Measurements from ENCODE around the gene CCNJL. TPM values are rescaled to one million over a fixed set of nuclear protein-coding genes. Genes with fewer than 3 reads are reported as not detected.

CCNJL gene
- total RNA-seq, result under 1 TPM in 2 of 4 donors, not detected in 2; 0.15 to 0.18 TPM

GRCh38 chr5:160312134-160312959 is at the start of gene CCNJL:
Gene CCNJL, minus strand, starts transcription at chr5:160312564. Its CDS starts 641 bp downstream, at chr5:160311923.
- in situ Hi-C loops (cut with MboI; ENCODE audit: low sequenced_read_pairs in 4 of 4) (no loop called here), intact Hi-C loops (cut with DNase I; ENCODE audit: low total_unique reads) (no loop called here)
- peak within 1 kb of the TSS; percentile 52 to 60 (median 59) for H3K4me3 ChIP-seq
- H3K4me1 ChIP-seq, result peaks cover 0 to 5% of the 10 kb centered on the region in 2 donors
- no peak for ATAC-seq
- peaks cover 23 to 29% (median 24%) of the 10 kb centered on the region in 3 donors for H3K27me3 ChIP-seq
- TF ChIP-seq CTCF (IDR thresholded peaks at IDR 0.05 in 4 of 5, conservative IDR thresholded peaks at IDR 0.05 in 1 of 5), result no peak
- no peak for TF ChIP-seq POLR2A (IDR thresholded peaks at IDR 0.05)
- no peak for DNase-seq
- H3K9me3 ChIP-seq, result no peaks in the 10 kb centered on the region
- no peak within 1 kb of the TSS for H3K27ac ChIP-seq
- no peaks in the 10 kb centered on the region for H3K36me3 ChIP-seq

GRCh38 chr5:160361624-160362228 is 49.4 kb upstream of the CCNJL start:
- Histone ChIP-seq H3K4me1 (peaks cover 28 to 29% of the 10 kb centered on the region in 2 donors), H3K9me3 (no peaks in the 10 kb centered on the region), H3K36me3 (no peaks in the 10 kb centered on the region), H3K27ac (peak overlapping the region in 1 of 4 donors; percentile 64), H3K27me3 (no peaks in the 10 kb centered on the region), H3K4me3 (no peak overlapping the region)
- intact Hi-C loops (cut with DNase I; ENCODE audit: low total_unique reads) (no loop called here), in situ Hi-C loops (cut with MboI; ENCODE audit: low sequenced_read_pairs in 4 of 4) (no loop called here)
- ATAC-seq (no peak), DNase-seq (no peak)
- no peak for TF ChIP-seq POLR2A (IDR thresholded peaks at IDR 0.05)
- no peak for TF ChIP-seq CTCF (IDR thresholded peaks at IDR 0.05 in 4 of 5, conservative IDR thresholded peaks at IDR 0.05 in 1 of 5)

- Histone ChIP-seq H3K27me3 (no peaks in the 10 kb centered on the region), H3K4me1 (peaks cover 30 to 33% of the 10 kb centered on the region in 2 donors), H3K9me3 (no peaks in the 10 kb centered on the region), H3K27ac (no peak overlapping the region), H3K36me3 (no peaks in the 10 kb centered on the region), H3K4me3 (no peak overlapping the region)
- DNase-seq, result no peak
- TF ChIP-seq CTCF (IDR thresholded peaks at IDR 0.05 in 4 of 5, conservative IDR thresholded peaks at IDR 0.05 in 1 of 5), result no peak
- no peak for TF ChIP-seq POLR2A (IDR thresholded peaks at IDR 0.05)
- intact Hi-C loops (cut with DNase I; ENCODE audit: low total_unique reads), result no loop called here
- no peak for ATAC-seq
- in situ Hi-C loops (cut with MboI; ENCODE audit: low sequenced_read_pairs in 4 of 4), result no loop called here
Measured at GRCh38 chr5:160360310-160360709, 47.9 kb upstream of the CCNJL start.

GRCh38 chr5:160359816-160360215 is 47.5 kb upstream of the CCNJL start:
- Histone ChIP-seq H3K27ac (no peak overlapping the region), H3K4me3 (no peak overlapping the region), H3K36me3 (no peaks in the 10 kb centered on the region), H3K4me1 (peaks cover 30 to 33% of the 10 kb centered on the region in 2 donors), H3K9me3 (no peaks in the 10 kb centered on the region), H3K27me3 (no peaks in the 10 kb centered on the region)
- DNase-seq, result no peak
- TF ChIP-seq POLR2A (IDR thresholded peaks at IDR 0.05) (no peak), CTCF (IDR thresholded peaks at IDR 0.05 in 4 of 5, conservative IDR thresholded peaks at IDR 0.05 in 1 of 5) (no peak)
- in situ Hi-C loops (cut with MboI; ENCODE audit: low sequenced_read_pairs in 4 of 4), result no loop called here
- ATAC-seq, result no peak
- intact Hi-C loops (cut with DNase I; ENCODE audit: low total_unique reads), result no loop called here
